CD1c-positive myeloid dendritic cell (primary cell): ENCODE measurements around the gene KISS1R.
"Not testable (repeated sequence)": the region's sequence is repeated elsewhere in the genome, so short reads cannot be mapped to it uniquely, and the experiment has no call there.

Source experiments
- DNase-seq: peaks from one replicate; pipeline ENCODE4 v3.0.0-alpha.2; 2016; ENCODE audit errors: extremely low spot score

Gene KISS1R

DNA sequence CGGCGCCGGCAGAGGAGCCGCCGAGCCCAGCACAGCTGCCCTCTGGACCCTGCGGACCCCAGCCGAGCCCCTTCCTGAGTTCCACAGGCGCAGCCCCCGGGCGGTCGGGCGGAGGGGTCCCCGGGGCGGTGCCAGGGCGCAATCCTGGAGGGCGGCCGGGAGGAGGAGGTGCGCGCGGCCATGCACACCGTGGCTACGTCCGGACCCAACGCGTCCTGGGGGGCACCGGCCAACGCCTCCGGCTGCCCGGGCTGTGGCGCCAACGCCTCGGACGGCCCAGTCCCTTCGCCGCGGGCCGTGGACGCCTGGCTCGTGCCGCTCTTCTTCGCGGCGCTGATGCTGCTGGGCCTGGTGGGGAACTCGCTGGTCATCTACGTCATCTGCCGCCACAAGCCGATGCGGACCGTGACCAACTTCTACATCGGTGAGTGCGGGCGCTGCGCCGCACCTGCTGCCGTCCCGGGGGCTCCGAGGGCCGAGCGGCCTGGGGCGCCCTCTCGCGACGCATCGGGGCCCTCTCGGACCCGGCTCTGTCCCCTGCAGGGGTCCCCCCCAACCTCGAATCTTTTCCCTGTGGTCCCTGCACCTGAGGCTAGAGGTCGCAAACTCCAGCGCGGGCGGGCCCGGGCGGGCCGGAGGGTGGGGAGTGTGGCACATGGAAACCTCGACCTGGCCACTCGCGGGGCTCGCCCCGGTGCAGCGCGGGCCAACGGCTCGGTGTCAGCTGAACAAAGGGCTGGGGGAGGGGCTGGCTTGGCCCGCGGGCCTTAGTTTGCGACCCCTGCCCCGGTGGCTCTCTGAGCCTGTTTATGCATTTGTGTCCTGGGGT, at the start of gene KISS1R:
TSS of gene KISS1R (plus strand) at position 11 of the 829 bp plus-strand sequence. CDS start at position 181, 170 bp downstream.
- peak; percentile 52 for DNase-seq

DNA sequence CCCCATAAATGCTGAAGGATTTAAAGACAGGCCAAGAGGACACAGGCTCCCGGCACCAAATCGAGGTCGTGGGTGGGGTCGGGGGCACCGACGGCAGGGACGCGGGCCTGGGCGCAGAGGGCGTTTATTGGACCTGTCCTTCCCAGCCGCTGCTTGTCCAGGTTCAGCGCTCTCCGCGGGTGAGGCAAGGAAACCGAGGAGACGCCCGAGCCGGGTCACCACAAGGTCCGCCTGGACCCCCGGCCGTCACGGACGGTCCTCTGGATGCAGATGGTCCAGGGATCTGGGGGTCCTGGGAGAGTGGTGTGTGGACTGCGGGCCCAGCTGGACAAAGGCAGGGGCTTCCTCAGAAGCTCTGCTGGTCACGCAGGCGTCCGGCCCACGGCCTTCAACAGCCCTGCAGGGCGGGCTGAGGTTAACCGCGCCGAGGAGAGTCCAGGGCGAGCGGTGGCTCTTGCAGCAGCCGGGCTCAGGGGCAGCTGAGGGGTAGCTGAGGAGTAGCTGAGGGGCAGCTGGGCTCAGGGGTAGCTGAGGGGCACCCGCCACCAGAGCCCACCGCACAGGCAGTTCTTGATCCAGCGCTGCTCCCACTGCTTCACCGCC, 49.2 kb upstream of the KISS1R start:
- DNase-seq, result no peak

GRCh38 chr19:868458-869244, 48.5 kb upstream of the KISS1R start:
- DNase-seq, result no peak

GRCh38 chr19:869245-870177, 47.6 kb upstream of the KISS1R start:
- DNase-seq, result no peak

GRCh38 chr19:870314-870713, 46.8 kb upstream of the KISS1R start:
- no peak for DNase-seq

GRCh38 chr19:870963-871401, 46.2 kb upstream of the KISS1R start:
- DNase-seq, result no peak

DNA sequence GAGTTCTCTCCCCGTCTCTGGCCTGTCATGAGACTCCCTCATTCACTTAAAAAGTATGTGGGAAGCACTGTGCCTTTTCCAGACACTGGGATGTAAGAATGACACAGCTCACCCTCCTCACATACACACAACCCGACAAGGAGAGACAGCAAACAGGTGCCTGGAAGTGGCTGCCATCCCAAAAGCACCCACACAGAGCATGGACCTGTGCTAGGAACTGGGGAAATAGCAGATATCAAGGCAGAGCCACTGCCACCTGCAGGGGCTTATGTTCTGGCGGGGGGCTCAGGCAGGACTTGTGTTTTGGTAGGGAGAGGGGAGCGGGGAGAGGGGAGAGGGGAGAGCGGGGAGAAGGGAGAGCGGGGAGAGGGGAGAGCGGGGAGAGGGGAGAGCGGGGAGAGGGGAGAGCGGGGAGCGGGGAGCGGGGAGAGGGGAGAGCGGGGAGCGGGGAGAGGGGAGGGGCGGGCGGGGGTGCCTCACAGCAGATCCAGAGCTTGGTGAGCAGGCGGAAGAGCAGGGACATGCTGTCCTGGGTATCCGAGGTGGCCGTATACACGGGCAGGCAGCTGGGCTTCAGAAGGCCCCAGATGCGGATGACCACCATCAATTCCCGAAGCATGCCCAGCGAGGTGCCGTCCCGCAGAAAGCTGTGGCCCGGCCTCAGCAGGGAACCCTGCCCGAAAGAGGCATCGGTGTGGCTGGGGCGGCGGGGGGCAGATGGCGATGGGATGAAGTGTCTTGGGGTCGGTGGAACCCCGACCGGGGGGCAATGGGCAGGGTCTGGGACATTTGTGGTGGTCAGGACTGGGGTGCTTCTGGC, 45.5 kb upstream of the KISS1R start:
- DNase-seq, result no peak

GRCh38 chr19:872266-872951, 44.7 kb upstream of the KISS1R start:
- peak; percentile 76 for DNase-seq

DNA sequence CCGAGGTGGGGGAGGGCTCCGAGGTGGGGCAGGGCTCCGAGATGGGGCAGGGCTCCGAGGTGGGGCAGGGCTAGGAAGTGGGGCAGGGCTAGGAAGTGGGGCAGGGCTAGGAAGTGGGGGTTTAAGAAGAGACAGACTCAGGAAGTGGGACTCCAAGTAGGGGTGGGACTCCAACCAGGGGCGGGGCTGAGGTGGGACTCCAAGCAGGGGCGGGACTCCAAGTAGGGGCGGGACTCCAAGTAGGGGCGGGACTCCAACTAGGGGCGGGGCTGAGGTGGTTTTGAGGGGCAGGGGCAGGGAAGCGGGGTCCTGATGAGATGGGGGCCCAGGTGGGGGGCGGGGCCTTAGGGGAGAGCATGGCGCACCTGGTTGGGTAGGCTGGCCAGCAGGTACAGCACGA, 44.0 kb upstream of the KISS1R start:
- peak; percentile 68 for DNase-seq

DNA sequence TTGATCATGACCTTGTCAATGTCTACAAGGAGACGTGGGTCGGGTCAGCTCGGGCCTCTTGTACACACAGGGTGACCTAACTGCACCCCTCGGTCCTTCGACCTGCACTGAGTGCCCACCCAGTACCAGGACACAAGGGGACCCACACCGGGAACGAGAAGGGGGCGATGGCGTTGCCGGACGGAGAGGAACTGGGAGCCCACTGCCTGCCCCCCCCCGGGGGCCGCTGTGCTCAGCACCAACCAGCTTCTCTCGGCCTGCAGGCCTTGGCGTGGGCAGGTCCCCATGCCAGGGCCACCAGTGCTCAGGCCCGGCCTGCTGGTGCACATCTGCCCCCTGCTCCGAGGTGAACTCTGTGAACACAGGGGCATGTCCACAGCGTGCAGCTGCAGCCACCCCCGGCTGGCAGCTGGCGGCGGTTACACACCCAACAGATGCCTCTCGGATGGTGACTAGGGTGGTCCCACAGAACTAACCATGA, 43.5 kb upstream of the KISS1R start:
- DNase-seq, result no peak

- no peak for DNase-seq
Measured at GRCh38 chr19:875265-875879, 41.8 kb upstream of the KISS1R start.

DNA sequence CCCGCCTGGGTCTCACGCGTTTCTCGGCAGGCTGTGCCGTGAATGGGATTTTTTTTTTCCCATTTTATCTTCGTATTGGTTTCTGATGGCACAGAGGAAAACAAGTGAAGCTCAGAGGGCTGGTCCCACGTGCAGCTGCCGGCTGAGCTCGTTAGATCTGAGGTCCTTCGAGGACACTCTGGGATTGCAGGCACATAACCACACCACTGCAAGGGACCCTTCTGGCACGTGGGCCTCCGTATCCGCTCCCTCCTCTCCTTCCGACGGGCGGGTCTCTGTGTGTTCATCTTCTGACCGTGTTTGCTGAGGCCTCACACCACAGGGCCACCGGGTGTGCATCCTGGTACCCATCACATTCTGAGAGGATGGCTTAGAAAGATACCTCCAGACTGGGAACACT, 41.0 kb upstream of the KISS1R start:
- DNase-seq, result no peak

- no peak for DNase-seq
Measured at GRCh38 chr19:876780-877314, 40.3 kb upstream of the KISS1R start.

GRCh38 chr19:877992-878660, 39.0 kb upstream of the KISS1R start:
- not testable (repeated sequence) for DNase-seq

DNA sequence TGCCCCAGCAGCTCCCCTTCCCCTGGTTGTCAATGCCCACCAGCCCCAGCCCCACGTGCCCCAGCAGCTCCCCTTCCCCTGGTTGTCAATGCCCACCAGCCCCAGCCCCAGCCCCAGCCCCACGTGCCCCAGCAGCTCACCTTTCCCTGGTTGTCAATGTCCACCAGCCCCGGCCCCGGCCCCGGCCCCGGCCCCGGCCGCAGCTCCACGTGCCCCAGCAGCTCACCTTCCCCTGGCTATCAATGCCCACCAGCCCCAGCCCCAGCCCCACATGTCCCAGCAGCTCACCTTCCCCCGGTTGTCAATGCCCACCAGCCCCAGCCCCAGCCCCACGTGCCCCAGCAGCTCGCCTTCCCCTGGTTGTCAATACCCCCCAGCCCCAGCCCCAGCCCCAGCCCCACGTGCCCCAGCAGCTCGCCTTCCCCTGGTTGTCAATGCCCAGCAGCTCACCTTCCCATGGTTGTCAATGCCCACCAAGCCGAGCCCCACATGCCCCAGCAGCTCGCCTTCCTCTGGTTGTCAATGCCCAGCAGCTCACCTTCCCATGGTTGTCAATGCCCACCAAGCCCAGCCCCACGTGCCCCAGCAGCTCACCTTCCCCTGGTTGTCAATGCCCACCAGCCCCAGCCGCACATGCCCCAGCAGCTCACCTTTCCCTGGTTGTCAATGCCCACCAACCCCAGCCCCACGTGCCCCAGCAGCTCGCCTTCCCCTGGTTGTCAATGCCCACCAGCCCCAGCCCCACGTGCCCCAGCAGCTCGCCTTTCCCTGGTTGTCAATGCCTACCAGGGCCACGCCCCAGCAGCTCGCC, 38.2 kb upstream of the KISS1R start:
- DNase-seq, result not testable (repeated sequence)

GRCh38 chr19:879711-880438, 37.3 kb upstream of the KISS1R start:
- no peak for DNase-seq
